Panc1 (cell line): ENCODE data around the gene FSHR.

Experiments used
- POLR2AphosphoS5 ChIP-seq: IDR thresholded peaks from 2 replicates; pipeline ENCODE4 v1.6.1; 2012; ENCODE audit warnings: mild to moderate bottlenecking, low read depth, low read length, moderate library complexity
- REST ChIP-seq, 2 experiments: IDR thresholded peaks; 2 replicates each; pipeline ENCODE4 v1.6.1; 2011 to 2012; ENCODE audit warnings: low read depth in 2 of 2, control low read depth in 1 of 2, low read length in 1 of 2, mild to moderate bottlenecking in 1 of 2, moderate library complexity in 1 of 2; ENCODE audit not compliant: insufficient read depth in 1 of 2
- SIN3A ChIP-seq: IDR thresholded peaks from 2 replicates; pipeline ENCODE4 v1.6.1; 2012; ENCODE audit warnings: low read depth, mild to moderate bottlenecking, low read length, moderate library complexity, borderline replicate concordance; ENCODE audit not compliant: insufficient read depth
- TF ChIP-seq, protein P1 (sequence below): fragments of 450-650 bp; IDR thresholded peaks from 2 replicates; pipeline ENCODE4 v1.5.1; 2017; ENCODE audit warnings: mild to moderate bottlenecking

DNA sequence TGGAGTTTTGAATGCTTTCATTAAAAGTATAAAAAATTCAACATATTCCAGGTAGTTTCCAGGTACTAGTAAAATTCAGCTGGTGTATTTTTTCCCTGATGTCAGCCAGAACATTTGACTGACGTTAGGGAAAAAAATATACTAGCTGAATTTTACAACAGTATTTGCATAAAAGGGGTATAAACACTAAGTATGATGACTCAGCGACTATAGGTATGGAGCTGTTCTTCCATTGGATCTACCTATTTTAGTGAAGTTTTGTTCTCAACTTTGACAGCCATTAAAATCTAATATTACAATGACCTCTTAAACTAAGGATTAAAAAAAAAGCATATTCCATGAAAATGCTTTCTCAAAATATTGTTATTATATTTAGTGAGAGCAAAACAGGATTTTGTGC, 155.9 kb downstream of the FSHR start:
- TF ChIP-seq REST (IDR thresholded peaks at IDR 0.05; ENCODE audit: insufficient read depth in 1 of 2, low read depth in 2 of 2, low read length in 1 of 2): no peak
- TF ChIP-seq, protein P1, sequence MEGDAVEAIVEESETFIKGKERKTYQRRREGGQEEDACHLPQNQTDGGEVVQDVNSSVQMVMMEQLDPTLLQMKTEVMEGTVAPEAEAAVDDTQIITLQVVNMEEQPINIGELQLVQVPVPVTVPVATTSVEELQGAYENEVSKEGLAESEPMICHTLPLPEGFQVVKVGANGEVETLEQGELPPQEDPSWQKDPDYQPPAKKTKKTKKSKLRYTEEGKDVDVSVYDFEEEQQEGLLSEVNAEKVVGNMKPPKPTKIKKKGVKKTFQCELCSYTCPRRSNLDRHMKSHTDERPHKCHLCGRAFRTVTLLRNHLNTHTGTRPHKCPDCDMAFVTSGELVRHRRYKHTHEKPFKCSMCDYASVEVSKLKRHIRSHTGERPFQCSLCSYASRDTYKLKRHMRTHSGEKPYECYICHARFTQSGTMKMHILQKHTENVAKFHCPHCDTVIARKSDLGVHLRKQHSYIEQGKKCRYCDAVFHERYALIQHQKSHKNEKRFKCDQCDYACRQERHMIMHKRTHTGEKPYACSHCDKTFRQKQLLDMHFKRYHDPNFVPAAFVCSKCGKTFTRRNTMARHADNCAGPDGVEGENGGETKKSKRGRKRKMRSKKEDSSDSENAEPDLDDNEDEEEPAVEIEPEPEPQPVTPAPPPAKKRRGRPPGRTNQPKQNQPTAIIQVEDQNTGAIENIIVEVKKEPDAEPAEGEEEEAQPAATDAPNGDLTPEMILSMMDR: no peak
- TF ChIP-seq SIN3A: no peak
- TF ChIP-seq POLR2AphosphoS5: no peak
